ENCODE data around the gene SERPINB8.

DNA sequence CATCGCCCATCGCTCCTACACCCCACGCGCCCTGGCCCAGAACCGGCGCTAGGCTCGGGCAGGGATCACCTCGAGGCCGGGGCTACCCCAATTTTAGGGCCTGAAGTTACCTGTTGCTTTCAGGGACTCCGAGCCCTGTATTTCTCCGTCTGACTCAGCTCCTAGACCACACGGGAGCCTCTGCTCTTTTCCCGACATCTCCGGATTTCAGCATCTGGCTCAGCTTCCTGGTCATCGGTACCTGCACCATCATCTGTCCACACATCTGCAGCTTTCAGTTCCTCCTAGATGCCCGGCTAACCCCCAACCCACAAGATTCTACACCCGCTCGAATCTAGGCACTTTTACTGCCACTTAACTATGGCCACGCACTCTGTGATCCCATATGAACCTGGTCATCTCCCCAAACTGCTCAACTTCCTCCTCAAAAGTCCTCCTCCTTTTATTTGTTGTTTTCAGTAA is 32.9 kb upstream of the SERPINB8 start:
- TF ChIP-seq EP300 (IDR thresholded peaks at IDR 0.05; ENCODE audit: borderline replicate concordance) (no peak), RAD21 (IDR thresholded peaks at IDR 0.05; ENCODE audit: low read depth) (no peak), CEBPB (IDR thresholded peaks at IDR 0.05) (no peak), FOXM1 (IDR thresholded peaks at IDR 0.05; ENCODE audit: borderline replicate concordance, low read depth) (no peak), CREB1 (IDR thresholded peaks at IDR 0.05; ENCODE audit: low read depth) (no peak), TAF1 (IDR thresholded peaks at IDR 0.05; ENCODE audit: low read depth) (no peak), YY1 (IDR thresholded peaks at IDR 0.05; ENCODE audit: low read depth) (no peak), TCF12 (IDR thresholded peaks at IDR 0.05; ENCODE audit: low read depth) (no peak), EGR1 (IDR thresholded peaks at IDR 0.05) (no peak), NFIC (IDR thresholded peaks at IDR 0.05) (no peak), TEAD4 (IDR thresholded peaks at IDR 0.05) (no peak), REST (IDR thresholded peaks at IDR 0.05; ENCODE audit: low read depth) (no peak), MAX (IDR thresholded peaks at IDR 0.05) (no peak)
